ENCODE results near the gene TMEFF2.

TMEFF2 gene

GRCh38 chr2:192005211-192005610 is 189.5 kb downstream of the TMEFF2 start:
- no peak for DNase-seq

- DNase-seq: no peak
Observed at GRCh38 chr2:192004188-192004963, 190.4 kb downstream of the TMEFF2 start.

GRCh38 chr2:192002418-192002817 is 192.3 kb downstream of the TMEFF2 start:
- DNase-seq: no peak

- DNase-seq: peak; percentile 76
Observed at GRCh38 chr2:192000196-192000980, 194.3 kb downstream of the TMEFF2 start.

GRCh38 chr2:191999101-191999841 is 195.5 kb downstream of the TMEFF2 start:
- DNase-seq: no peak

- DNase-seq: no peak
Observed at GRCh38 chr2:191995285-191995684, 199.4 kb downstream of the TMEFF2 start.

- no peak for DNase-seq
Observed at GRCh38 chr2:191994749-191995148, 200.0 kb downstream of the TMEFF2 start.

- no peak for DNase-seq
Observed at GRCh38 chr2:191991442-191991841, 203.3 kb downstream of the TMEFF2 start.

GRCh38 chr2:191985740-191986139 is 209.0 kb downstream of the TMEFF2 start:
- no peak for DNase-seq

- no peak for DNase-seq
Observed at GRCh38 chr2:191983591-191983990, 211.1 kb downstream of the TMEFF2 start.

- no peak for DNase-seq
Observed at GRCh38 chr2:191983186-191983585, 211.5 kb downstream of the TMEFF2 start.

- no peak for DNase-seq
Observed at GRCh38 chr2:191981706-191982105, 213.0 kb downstream of the TMEFF2 start.

- DNase-seq: no peak
Observed at GRCh38 chr2:191980483-191980882, 214.2 kb downstream of the TMEFF2 start.

GRCh38 chr2:191979221-191979730 is 215.5 kb downstream of the TMEFF2 start:
- no peak for DNase-seq

- DNase-seq: no peak
Observed at GRCh38 chr2:191977754-191978153, 217.0 kb downstream of the TMEFF2 start.

- DNase-seq: no peak
Observed at GRCh38 chr2:191976436-191976835, 218.3 kb downstream of the TMEFF2 start.

- DNase-seq: no peak
Observed at GRCh38 chr2:191974676-191975075, 220.1 kb downstream of the TMEFF2 start.

GRCh38 chr2:191970867-191971266 is 223.9 kb downstream of the TMEFF2 start:
- DNase-seq: no peak

GRCh38 chr2:191968120-191968519 is 226.6 kb downstream of the TMEFF2 start:
- no peak for DNase-seq

- DNase-seq: no peak
Observed at GRCh38 chr2:191965733-191966132, 229.0 kb downstream of the TMEFF2 start.

- DNase-seq: no peak
Observed at GRCh38 chr2:191961556-191961955, 233.2 kb downstream of the TMEFF2 start.

GRCh38 chr2:191959209-191959608 is 235.5 kb downstream of the TMEFF2 start:
- DNase-seq: no peak
